DOHH2 (cell line): Measurements from ENCODE around the gene CRB3.

ENCODE experiments used
- EZH2phosphoT487 ChIP-seq: fragments of 200-600 bp; sonication (generic); IDR thresholded peaks from 2 replicates; pipeline ENCODE4 v1.6.1; 2017; ENCODE audit warnings: borderline replicate concordance, mild to moderate bottlenecking, antibody characterized with exemption, low read length, moderate library complexity, mixed read lengths
- TF ChIP-seq, protein P1 (sequence below): fragments of 200-600 bp; sonication (generic); IDR thresholded peaks from one replicate; pipeline ENCODE4 v1.5.1; 2014; ENCODE audit warnings: antibody characterized with exemption, mild to moderate bottlenecking, low read depth, low read length; ENCODE audit not compliant: poor library complexity, severe bottlenecking

DNA sequence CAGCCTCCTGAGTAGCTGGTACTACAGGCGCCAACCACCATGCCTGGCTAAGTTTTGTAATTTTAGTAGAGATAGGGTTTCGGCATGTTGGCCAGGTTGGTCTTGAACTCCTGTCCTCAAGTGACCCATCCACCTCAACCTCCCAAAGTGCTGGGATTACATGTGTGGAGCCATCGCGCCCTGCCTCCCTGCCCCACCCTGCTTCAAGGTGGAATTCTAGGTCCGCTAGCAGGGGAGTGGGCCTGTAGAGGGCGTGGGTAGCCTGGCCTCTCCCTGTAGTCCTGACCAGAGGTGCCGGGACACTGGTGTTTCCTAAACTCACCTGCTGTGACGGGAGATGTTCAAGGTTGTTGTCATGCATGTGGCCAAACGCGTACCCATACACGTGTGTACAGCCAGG lies 30.9 kb upstream of the CRB3 start:
- TF ChIP-seq, protein P1, sequence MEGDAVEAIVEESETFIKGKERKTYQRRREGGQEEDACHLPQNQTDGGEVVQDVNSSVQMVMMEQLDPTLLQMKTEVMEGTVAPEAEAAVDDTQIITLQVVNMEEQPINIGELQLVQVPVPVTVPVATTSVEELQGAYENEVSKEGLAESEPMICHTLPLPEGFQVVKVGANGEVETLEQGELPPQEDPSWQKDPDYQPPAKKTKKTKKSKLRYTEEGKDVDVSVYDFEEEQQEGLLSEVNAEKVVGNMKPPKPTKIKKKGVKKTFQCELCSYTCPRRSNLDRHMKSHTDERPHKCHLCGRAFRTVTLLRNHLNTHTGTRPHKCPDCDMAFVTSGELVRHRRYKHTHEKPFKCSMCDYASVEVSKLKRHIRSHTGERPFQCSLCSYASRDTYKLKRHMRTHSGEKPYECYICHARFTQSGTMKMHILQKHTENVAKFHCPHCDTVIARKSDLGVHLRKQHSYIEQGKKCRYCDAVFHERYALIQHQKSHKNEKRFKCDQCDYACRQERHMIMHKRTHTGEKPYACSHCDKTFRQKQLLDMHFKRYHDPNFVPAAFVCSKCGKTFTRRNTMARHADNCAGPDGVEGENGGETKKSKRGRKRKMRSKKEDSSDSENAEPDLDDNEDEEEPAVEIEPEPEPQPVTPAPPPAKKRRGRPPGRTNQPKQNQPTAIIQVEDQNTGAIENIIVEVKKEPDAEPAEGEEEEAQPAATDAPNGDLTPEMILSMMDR, result no peak
- no peak for TF ChIP-seq EZH2phosphoT487
